HG03457 (cell line): ENCODE measurements around the gene ZMIZ1.

Source experiments
- ATAC-seq: cut with Tn5 transposase; IDR thresholded peaks from one replicate; pipeline ENCODE4 v1.9.1; 2021; ENCODE audit warnings: moderate number of reproducible peaks; ENCODE audit not compliant: unreplicated experiment

The ZMIZ1 gene

GRCh38 chr10:79149345-79149661 is 80.5 kb downstream of the ZMIZ1 start:
- no peak for ATAC-seq

DNA sequence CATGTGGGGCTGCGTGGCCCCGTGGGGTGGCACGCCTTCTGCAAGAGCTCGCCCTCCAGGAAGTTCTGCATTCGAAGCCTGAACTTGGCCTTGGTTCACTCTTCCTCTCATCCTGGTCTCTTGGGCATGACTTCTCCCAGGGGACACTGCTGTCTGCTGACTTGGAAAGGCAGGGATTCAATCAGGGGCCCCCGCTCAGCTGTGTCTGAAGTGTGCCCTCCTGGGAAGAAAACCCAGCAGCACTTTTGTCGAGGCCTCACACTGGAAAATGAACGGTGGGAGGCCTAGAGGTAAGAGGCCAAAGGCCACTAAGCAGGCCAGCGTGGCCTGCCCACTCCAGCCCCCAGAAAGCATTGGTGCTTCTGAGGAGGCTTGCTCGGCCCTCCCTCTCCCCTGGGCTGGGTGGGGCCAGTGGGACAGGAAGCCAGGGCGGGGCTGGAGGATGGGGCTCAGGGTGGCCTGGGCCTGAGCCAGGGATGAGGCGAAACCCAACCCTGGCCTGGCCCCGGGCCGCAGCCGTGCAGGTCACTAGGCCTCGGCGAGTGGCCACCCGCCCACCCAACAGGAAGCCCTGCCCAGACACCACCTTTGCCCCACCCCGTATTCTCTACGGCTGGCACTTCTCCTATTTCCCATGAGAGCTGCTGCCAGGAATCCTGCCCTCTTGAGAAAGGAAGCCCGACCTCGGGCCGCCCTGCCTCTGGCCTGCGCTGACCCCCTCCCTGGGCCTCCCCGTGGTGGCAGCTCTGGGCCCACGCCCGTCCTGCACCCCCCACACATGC is 81.1 kb downstream of the ZMIZ1 start:
- no peak for ATAC-seq

DNA sequence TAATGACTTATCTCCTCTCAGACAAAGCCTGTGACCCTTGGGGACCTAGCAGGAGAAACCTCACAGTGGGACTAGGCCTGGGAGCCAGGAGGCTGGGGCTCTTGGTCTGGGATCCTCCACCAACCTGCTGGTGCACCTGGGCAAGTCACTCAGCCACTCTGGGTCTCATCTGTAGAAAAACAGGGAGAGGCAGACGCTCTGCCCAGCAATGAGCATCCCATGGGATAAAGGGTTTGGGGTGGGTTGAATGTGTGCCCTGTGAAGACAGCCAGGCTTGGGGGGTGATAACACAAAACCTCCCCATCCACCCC is 81.6 kb downstream of the ZMIZ1 start:
- no peak for ATAC-seq

GRCh38 chr10:79152423-79152817 is 83.7 kb downstream of the ZMIZ1 start:
- no peak for ATAC-seq

DNA sequence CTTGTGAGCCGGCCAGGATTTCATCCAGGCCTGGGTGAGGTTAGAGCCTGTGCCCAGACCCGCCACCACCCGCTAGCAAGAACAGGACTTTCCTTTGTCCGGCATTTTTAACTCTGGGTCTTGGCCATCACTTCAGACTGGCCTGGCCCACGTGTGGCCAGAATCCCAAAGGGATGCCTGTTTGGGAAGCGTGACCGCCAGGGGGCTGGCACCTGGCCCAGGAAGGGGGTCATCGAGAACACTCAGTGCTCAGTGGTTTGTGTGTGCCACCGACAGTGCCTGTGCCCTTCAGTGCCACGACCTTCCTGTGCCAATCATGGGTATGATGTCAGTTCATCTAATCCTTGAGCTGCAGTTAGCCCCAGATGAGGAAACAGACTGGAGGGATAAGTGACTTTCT is 85.0 kb downstream of the ZMIZ1 start:
- no peak for ATAC-seq

GRCh38 chr10:79155301-79156081 is 86.7 kb downstream of the ZMIZ1 start:
- ATAC-seq = no peak

DNA sequence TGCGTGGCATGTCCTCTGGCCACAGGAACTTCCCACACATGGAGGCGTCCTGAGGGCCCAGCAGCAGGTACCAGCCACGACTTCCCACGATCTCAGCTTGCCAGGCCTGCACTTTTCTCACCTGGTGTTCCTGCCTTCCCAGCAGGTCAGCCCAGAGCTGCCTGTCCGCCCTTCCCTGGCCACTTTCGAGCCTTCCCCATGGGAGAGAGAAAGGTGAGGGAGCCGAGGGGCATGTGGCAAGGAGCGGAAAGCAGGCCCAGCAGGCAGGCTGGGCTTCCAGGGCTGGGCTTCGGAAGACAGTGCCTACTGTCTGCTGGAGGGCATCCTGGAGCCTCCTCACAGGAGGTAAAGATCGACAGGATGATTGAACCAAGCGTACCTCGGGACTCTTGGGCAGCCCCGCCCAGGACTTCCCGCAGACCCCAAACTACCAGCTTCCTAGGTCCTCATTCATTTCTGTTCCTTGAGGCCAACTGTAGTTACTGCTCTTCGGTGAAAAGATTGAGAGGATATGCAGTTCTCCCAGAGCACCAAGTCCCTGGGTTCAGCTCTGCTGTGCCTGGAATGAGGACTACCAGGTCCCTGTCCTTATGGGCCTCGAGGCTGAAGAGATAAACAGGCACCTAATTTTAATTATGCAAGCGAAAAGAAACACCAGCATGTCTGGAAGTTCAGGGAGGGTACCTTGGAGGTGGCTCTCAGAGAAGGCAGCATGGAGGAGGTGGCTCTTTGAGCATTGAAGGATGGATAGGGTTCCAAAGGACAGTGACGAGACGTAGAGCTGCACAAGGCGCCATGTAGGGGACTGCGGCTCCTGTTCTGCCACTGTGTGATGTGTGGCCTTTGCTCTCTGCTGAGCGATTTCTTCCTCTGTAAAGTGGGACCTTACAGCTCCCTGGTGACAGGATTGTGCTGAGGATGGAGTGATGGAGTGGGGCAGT is 87.8 kb downstream of the ZMIZ1 start:
- no peak for ATAC-seq

DNA sequence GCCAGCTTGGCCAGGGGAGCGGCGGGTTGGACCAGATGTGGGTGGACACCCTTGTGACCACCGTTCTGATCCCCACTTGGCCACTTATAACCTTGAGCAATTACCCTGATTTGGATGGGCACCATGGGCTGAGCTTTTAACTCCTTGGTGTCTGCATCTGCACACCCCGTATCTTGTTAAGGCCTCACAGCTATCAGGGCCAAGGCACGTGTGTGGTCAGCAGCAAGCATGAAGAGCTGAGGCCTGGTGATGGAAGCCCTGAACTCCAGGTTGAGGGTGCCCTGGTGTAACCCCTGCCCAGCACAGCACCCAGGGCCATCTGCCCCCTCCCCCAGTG is 89.2 kb downstream of the ZMIZ1 start:
- ATAC-seq = no peak

GRCh38 chr10:79158402-79159097 is 89.8 kb downstream of the ZMIZ1 start:
- no peak for ATAC-seq

DNA sequence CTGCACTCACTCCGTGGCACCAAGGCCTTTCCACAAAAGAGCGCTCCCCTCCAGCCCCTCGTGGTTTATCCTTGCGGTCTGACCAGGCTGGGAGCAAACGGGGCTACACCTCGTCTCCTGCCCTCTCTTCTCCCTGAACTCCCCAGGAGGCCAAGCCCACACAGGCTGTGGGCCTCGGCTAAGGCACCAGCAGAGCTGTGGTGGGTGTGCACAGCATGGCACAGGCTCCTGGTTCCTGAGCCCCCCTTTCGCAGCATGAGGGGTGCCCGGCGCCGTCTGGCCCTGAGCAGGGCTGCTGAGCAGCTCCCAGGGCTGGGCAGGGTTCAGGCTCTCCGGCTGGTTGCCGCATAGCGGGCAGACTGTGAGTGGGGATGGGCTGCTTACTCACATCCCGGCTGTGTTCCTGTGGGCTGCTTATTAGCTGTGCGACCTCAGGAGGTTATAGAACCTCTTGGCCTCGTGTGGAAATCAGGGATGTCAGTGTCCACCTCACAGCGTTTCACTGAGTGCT is 90.4 kb downstream of the ZMIZ1 start:
- ATAC-seq = no peak

GRCh38 chr10:79159785-79160184 is 91.0 kb downstream of the ZMIZ1 start:
- no peak for ATAC-seq

GRCh38 chr10:79160191-79160590 is 91.4 kb downstream of the ZMIZ1 start:
- ATAC-seq = no peak

DNA sequence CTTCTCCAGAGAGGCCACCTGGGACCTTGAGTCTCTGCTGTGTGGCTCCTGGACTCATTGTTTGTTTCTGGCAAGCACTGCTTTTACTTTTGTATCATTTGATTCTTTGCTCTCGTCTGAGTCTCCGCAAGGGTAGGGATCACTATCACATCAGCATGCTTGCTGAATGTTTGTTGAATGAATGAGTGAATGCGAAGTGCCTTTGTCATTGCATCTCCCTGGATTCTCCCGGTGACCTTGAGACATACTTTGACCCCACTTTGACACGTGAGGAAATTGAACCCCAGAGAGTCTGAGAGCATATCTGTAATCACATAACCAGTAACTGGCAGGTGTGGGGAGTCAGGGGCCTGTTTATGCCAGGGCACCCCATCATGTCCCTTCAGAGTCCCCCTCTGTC is 92.8 kb downstream of the ZMIZ1 start:
- no peak for ATAC-seq

- ATAC-seq = no peak
Observed at GRCh38 chr10:79162022-79162421, 93.3 kb downstream of the ZMIZ1 start.

DNA sequence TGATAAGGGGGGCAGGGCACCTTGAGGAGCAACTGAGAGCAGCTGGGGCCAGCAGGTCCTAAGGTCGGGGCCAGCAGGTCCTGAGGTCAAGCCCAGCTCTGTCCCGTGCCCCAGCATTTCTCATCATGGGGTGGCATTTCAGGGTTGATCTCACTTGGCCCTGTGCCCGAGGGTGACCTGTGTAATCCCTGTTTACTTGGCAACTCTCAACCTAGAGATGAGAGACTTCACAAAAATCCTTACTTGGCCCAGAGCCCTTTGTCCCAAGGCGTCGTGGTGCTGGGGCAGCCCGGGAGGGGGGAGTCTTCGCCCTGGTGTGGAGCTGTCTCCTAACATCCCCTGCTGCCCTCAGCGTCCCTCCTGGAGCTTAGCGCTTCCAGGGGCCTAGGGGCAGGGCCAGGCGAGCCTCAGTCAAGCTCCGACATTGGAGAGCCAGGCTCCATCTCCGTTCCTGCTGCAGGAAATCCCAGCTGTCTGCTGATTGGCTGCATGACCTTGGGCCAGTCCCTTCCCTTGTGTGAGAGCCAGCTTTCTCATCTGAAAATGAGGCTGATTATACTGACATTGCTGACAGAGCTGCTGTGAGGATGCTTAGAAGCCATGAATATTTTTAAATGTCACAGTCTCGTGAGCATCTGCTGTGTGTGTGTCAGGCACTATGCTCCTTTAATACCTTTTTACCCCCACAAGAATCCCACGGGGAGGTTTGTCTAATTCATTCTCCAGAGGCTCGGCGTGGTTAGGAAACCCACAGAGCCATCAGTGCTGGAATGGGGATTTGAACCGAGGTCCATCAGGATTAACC is 94.3 kb downstream of the ZMIZ1 start:
- no peak for ATAC-seq

- ATAC-seq = no peak
Observed at GRCh38 chr10:79163666-79163975, 94.9 kb downstream of the ZMIZ1 start.

- ATAC-seq = no peak
Observed at GRCh38 chr10:79164075-79164474, 95.3 kb downstream of the ZMIZ1 start.

DNA sequence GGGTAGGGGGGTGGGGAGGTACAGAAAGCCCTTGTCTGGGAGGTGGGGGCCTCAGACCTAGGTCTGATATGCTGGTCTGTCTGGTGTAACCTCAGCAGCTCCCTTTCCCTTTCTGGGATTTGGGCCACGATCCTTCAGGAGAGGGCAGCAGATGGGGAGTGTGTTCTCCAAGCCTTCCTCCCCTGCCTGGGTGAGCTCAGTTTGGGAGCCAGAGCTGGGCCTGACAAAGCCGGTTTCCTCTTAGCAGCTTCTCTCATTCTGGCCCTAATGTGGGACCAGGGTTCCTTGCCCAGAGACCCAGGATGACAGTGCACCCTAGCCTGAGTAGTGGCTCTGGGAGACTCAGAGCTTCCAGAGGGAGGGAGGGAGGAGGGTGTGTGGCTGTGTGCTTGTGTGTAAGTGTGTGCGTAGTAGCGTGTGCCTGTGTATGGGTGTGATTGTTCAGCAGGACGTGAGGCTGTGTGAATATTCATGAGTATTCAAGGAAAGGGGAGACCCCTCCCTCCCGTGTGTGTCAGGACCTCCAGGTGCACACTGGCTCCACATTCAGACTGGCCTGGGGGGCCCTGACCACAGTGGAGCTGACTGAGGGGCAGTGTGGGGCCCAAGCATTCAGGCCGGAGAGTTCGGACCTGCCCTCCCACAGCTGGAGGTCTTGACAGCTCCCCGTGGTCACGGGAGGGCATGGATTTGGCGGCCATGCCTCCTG is 96.5 kb downstream of the ZMIZ1 start:
- no peak for ATAC-seq

- no peak for ATAC-seq
Observed at GRCh38 chr10:79166312-79166721, 97.6 kb downstream of the ZMIZ1 start.

- no peak for ATAC-seq
Observed at GRCh38 chr10:79166741-79167140, 98.0 kb downstream of the ZMIZ1 start.
